ENCODE measurements around the gene FBXW2. TPM values are rescaled to one million over a fixed set of nuclear protein-coding genes. Genes with fewer than 3 reads are reported as not detected.

The FBXW2 gene
- total RNA-seq, 1 experiment from 2014 or later, result 68.5 TPM

DNA sequence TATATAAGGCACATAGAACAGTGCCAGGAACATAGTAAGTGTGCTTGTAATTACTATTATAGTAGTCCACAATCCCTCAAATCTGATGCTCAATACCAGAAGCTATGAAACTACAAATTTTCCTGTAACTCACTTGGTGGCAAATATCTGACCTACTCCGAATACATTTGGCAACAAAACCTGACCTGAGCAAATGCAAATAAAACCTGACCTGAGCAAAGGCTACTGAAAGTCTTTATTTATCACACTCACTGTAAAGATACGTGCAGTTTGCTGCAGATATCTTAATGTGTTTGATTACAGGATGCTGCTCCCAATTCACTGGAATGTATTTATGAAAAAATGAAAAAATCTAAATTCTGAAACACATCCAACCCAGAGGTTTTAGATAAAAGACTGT is 86.0 kb downstream of the FBXW2 start:
- Histone ChIP-seq H3K36me3 (ENCODE audit: insufficient read depth, low read length, poor library complexity, severe bottlenecking) (no peaks in the 10 kb centered on the region), H3K9me3 (ENCODE audit: low read depth, low read length, poor library complexity, severe bottlenecking) (no peaks in the 10 kb centered on the region), H3K4me1 (ENCODE audit: insufficient read depth, low read length, poor library complexity, severe bottlenecking) (peaks cover 22% of the 10 kb centered on the region), H3K27ac (ENCODE audit: low read depth, low read length, poor library complexity, severe bottlenecking) (no peak overlapping the region), H3K27me3 (replicated peaks; ENCODE audit: insufficient read depth, low read depth, low read length, poor library complexity) (no peaks in the 10 kb centered on the region), H3K4me3 (ENCODE audit: low read depth, low read length, poor library complexity, severe bottlenecking) (no peak overlapping the region)
- no peak for DNase-seq (ENCODE audit: low spot score)
- ChIA-PET CTCF (no interaction called here), POLR2A (ENCODE audit: low non-redundant PET) (no interaction called here)
- TF ChIP-seq, protein P1, sequence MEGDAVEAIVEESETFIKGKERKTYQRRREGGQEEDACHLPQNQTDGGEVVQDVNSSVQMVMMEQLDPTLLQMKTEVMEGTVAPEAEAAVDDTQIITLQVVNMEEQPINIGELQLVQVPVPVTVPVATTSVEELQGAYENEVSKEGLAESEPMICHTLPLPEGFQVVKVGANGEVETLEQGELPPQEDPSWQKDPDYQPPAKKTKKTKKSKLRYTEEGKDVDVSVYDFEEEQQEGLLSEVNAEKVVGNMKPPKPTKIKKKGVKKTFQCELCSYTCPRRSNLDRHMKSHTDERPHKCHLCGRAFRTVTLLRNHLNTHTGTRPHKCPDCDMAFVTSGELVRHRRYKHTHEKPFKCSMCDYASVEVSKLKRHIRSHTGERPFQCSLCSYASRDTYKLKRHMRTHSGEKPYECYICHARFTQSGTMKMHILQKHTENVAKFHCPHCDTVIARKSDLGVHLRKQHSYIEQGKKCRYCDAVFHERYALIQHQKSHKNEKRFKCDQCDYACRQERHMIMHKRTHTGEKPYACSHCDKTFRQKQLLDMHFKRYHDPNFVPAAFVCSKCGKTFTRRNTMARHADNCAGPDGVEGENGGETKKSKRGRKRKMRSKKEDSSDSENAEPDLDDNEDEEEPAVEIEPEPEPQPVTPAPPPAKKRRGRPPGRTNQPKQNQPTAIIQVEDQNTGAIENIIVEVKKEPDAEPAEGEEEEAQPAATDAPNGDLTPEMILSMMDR (conservative IDR thresholded peaks at IDR 0.05; ENCODE audit: low read depth, low read length), result no peak
- TF ChIP-seq EZH2 (IDR thresholded peaks at IDR 0.05; ENCODE audit: borderline replicate concordance, low read depth, low read length, poor library complexity, severe bottlenecking), result no peak
- intact Hi-C loops (cut with micrococcal nuclease; ENCODE audit: unreplicated experiment), result no loop called here
- no TSS peak for BruUV-seq (replicated peaks)

Other genes starting within 250 kb of the FBXW2 start
- 94.5 and 97.0 TPM in 2 replicates for gene CDK5RAP2, start 213.2 kb downstream of the FBXW2 start, total RNA-seq (2021)
- 11.5 and 12.2 TPM in 2 replicates for gene MEGF9, start 78.9 kb downstream of the FBXW2 start, total RNA-seq (2021)
- 64.9 and 67.0 TPM in 2 replicates for gene PSMD5, start 49.5 kb upstream of the FBXW2 start, total RNA-seq (2021)
- gene PHF19, start 83.8 kb upstream of the FBXW2 start, total RNA-seq (2021), result 75.7 and 77.4 TPM in 2 replicates
- gene TRAF1, start 133.4 kb upstream of the FBXW2 start, total RNA-seq (2021), result 0.73 and 0.85 TPM in 2 replicates